CD4-positive, alpha-beta T cell treated with Interleukin-6 at 100 ng/mL for 8 hours (primary cell): Measurements from ENCODE around the gene SGMS1.
"Not testable (repeated sequence)": the region's sequence is repeated elsewhere in the genome, so short reads cannot be mapped to it uniquely, and the experiment has no call there.

Experiments used
- DNase-seq: peaks from one replicate; pipeline ENCODE4 v3.0.0-alpha.2; 2020; ENCODE audit warnings: mixed read lengths, low spot score

Gene SGMS1

DNA sequence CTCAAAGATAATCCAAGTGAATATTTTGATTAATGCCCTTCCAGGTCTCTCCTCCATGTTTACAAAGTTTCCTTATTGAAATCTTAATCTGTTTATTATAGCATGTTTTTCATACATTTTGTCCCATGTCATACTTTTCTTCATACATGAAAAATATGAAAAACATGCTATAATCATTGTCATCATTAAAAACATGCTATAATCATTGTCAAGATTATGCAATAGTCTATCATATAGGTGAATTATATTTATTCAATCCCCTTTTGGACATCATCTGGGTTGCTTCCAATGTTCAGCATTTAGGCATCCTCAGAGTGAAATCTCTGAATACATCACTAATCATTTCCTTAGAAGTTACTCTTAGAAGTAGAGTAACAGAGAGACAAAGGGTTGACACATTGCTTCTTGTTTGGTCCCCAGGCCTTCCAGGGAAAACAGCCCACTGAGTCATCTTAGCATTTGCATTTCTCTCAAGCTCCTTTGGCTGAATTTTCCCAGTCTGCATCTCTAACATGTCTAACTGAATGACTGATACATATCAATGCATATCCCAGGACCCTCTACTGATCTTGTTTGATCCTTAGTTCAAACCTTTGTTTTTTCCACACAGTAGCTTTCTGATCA lies 87.0 kb downstream of the SGMS1 start:
- no peak for DNase-seq

DNA sequence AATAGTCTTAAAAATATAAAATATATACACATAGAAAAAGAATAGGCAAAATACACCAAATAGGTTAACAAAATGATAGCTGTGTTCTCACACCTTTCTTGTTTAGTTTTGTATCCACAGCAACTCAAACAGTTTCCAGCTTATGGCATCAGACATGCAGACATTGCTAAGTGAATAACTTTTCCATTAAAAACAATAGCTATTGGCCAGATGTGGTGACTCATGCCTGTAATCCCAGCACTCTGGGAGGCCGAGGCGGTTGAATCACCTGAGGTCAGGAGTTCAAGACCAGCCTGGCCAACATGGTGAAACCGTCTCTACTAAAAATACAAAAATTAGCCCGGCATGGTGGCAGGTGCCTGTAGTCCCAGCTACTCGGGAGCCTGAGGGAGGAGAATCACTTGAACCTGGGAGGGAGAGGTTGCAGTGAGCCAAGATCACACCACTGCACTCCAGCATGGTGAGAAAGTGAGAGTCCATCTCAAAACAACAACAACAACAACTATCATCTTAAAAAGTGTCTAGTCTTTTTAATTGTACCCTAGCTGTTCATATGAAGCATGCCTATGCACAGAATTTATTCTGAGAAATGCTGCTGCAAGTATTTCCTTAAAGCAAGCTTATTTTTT lies 88.9 kb downstream of the SGMS1 start:
- not testable (repeated sequence) for DNase-seq

DNA sequence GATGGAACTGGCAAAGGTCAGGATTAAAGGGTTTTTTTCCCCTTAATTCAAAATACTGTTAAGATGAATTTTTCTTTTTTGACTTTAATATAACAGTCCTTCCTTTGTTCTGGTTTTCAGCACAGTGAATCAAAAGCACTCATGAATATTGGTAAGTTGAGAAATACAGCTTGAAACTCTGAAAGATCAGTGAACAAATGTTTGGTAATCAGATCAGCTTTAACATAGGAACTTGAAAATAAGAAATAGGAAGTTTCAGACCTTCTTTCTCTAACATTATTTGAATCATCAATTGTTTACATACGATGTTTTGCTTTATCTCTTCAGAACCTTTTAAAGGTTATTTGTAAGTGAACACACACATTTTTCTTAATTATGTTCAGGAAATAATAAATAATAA lies 90.5 kb downstream of the SGMS1 start:
- no peak for DNase-seq

- no peak for DNase-seq
Measured at GRCh38 chr10:50531388-50532077, 92.2 kb downstream of the SGMS1 start.

GRCh38 chr10:50529660-50530059 lies 94.1 kb downstream of the SGMS1 start:
- DNase-seq: no peak

DNA sequence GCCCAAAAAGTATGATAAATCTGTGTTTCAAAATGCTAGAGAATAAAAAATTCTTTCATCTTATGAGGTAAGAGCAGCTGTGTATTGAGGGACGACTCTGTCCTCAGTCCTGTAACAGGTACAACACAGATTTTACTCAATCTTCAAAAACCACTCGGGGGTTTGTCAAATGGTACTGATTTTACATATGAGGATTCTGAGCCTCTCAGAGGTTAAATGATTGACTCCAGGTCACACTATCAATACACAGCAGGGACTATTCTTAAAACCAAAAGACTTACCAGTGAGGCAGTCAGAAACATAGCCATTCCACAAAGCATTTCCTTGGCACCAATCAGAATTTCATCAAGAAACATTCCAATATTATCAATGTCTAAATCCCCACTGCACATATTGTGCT lies 95.5 kb downstream of the SGMS1 start:
- DNase-seq: no peak

- DNase-seq: no peak
Measured at GRCh38 chr10:50527442-50528043, 96.2 kb downstream of the SGMS1 start.

- no peak for DNase-seq
Measured at GRCh38 chr10:50526185-50526584, 97.6 kb downstream of the SGMS1 start.

DNA sequence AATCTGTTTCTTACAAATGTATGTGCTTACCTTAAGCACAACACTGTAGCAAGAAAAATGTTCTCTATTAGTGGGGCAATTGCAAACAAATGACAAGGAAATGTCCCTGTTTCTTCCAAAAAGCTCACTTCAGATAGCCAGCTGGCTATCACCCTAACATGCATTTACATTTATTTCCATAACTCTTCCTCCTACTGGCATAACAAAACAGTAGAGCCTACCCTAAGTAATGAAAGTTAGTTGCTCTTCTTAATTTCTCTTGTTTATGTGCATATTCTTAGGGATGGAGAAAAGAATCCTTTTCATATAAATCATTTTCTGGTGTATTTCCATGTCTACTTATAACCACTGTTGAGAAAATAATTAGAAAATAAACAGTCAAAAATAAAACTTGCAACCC lies 100.4 kb downstream of the SGMS1 start:
- DNase-seq: no peak

GRCh38 chr10:50522908-50523307 lies 100.8 kb downstream of the SGMS1 start:
- DNase-seq: no peak

DNA sequence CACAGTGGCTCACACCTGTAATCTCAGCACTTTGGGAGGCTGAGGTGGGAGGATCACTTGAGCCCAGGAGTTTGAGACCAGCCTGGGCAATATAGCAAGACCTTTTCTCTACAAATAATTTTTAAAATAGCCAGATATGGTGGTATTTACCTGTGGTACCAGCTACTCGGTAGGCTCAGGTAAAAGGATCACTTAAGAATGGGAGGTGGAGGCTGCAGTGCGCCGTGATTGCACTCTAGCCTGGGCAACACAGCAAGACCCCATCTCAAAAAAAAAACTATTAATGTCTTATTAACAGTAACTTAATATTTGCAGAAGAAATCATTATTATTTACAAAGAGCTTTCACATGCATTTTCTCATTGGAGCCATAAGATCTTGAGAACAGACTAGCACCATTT lies 103.6 kb downstream of the SGMS1 start:
- DNase-seq: no peak

DNA sequence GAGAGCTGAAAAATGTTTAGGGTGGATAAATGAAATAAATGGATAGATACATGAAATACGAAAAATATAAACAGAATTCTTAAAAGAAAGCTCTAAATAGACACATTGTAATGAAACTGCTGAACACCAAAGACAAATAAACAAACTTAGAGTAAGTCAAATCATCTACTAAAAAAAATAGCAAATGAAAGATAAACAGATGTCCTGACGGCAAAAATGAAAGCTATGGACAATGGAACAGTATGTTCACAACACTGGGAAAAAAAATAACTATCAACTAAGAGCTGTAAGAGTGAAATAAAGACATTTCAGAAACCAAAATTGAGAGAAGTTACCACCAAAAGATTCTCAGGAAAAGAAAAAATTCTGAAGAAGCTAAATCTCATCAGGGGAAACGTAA lies 106.1 kb downstream of the SGMS1 start:
- DNase-seq: no peak

DNA sequence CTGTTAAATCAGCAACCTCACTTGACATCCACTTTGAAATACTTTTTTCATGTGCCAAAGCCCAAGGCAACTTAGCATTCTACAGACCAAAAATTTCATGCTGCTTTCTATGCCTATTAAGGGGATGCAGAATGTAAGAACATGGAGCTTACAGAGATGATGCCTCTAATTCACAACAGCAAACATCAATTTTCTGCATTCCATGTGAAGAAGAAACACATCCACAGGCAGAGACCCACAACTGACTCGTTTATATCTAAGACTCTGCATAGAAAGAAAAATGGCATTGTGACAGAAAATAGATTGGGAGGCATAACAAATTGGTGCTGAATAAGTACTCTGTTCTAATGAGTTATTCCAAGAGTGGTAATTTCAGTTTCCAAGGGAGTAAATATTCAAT lies 107.6 kb downstream of the SGMS1 start:
- DNase-seq: no peak

GRCh38 chr10:50515420-50515819 lies 108.3 kb downstream of the SGMS1 start:
- no peak for DNase-seq

GRCh38 chr10:50514995-50515394 lies 108.8 kb downstream of the SGMS1 start:
- no peak for DNase-seq

GRCh38 chr10:50513956-50514355 lies 109.8 kb downstream of the SGMS1 start:
- DNase-seq: no peak

GRCh38 chr10:50512743-50513416 lies 110.9 kb downstream of the SGMS1 start:
- peak; percentile 45 for DNase-seq

GRCh38 chr10:50512214-50512595 lies 111.6 kb downstream of the SGMS1 start:
- DNase-seq: no peak

GRCh38 chr10:50511492-50512213 lies 112.1 kb downstream of the SGMS1 start:
- DNase-seq: peak; percentile 5

DNA sequence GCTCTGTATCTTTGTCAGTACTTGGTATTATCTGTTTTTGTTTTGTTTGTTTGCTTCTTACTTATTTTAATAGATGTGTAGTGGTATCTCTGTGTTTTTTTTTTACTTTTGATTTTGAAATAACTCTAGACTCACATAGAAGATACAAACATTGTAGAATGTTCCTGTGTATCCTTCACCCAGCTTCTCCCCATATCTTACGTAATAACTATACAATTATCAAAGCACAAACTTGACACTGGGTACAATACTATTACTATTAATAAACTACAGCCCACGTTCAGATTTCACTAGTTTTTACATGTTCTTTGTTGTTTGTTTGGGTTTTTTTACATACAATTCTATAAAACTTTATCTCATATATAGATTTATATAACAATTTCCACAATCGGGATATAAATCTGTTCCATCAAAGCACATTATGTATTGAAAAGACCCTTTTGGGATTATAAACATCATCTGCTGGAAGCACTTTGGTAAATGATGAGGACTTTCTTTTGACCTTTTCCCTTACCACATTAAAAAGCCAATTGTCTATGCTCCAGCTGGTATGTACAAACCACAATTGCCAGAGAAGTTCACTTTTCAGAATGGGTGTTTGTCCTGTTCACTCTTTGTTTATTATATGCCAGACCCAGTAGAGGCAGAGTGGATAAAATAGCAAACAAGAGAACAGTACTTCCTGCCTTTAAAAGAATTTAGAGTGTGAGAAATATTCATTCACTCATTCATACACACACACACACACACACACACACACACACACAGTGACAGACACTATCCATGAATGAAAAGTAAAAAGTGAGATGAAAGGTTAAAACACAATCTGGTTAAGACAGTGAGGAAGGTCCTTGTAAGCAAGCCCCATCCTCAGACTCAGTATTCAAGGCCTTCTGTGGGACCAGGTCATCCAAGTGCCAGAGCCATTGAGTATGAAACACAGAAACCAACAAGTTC lies 113.0 kb downstream of the SGMS1 start:
- no peak for DNase-seq
